ENCODE data around the gene PNMA8A.

PNMA8A gene

DNA sequence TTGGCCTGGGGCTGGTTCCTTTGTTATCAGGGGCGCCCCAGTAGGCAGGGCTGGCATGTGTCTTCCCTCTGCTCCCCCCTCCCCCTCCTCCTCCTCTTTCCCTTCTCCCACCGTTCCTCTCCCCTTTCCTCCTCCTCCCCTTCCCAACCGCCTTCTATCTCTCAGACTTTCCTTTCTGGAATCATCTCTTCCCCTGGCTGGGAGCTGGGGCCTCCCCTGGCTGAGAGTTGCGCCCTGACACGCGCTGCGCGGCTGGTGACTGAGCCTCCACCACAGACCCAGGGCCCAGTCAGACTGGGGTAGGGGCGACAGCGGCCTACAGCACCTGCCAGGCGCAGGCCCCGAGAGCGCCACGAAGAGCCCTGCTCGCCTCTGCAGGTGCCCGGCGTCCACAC lies 21.5 kb upstream of the PNMA8A start:
- no peak for DNase-seq (ENCODE audit: low read depth, low spot score)

DNA sequence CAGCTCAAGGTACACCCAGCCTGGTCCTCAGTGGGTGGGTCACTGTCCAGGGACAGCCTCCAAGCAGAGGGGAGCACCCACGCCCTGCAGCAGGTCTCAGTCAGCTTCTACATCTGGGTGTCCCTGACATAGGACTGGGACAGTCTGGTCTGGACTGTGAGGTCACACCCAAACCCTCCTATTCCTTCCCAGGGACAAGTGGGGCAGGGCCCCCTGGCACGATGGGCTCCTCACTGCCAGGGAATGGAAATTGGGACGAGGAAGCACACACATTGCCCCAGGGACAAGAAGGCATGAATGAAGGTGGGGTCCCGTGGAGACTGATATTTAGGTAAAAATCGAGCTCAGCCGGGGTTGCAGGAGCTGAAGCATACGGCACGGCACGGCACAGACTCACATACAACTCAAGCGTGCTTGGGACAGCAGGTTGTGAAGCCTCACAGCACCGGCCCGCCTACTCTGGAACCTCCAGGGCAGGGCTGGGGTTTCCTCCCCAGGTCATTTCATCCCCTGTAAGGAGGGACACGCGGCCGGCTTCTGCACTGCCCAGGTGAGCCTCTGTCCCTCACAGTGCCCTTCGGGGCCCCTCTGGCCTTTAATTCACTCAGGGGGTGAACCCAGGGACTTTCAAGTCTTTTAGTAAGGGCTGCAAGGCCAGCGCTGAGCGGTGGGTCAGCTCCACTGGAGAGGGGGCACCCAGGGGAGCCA lies 20.8 kb upstream of the PNMA8A start:
- no peak for DNase-seq (ENCODE audit: low read depth, low spot score)

DNA sequence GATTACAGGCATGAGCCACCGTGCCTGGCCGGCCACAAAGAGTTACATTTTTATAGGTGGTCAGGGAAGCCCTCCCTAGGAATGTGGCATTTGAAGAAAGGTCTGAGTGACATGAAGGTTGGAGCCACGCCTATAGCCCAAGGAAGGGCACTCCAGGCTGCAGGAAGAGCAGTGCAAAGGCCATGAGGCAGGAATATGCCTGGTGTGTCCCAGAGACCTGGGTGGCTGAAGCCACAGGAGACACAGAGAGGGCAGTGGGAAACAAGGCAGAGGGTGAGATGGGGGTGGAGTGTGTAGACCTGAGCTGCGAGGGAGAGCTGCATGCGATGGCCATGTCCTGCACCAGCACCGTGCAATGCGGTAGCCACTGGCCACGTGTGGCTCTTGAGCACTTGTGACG lies 19.4 kb upstream of the PNMA8A start:
- DNase-seq (ENCODE audit: low read depth, low spot score): no peak

DNA sequence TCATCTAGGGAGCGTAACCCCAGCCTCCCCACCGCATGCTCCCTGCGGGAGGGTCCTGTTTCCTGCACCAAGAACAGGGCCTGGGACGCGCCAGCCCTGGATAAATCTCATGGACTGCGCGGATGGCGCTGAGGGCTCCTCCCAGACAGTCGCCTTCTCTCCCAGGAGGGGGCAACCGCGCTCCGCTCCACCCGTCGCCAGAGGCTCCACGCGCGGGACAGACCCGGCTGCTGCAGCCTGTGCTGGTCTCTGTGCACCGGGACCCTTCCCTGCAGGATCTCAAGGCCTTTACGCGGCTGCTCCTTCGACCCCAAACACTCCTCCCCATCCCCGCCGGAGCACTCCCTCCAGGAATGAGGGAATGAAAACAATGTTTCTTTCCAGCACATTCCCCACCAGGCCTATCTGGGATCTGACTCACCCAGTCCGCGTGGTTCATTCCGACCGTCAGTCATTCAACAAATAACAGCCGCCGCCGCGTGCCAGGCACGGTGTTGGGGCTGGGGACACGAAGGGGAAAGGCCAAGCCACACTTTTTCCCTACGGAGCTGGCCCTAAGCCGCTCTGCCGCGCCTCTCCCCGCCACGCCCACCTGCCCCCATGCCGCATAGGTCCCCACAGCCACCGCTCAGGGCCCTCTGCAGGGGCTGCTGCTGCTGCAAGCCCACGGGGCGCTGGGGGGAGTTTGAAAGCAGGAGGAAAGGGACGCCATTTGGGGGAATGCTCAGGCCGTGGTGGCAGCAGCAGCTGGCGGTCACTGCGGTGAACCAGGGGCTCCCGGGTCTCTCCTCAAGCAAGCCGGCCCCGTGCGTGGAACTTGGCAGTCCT lies 18.3 kb upstream of the PNMA8A start:
- DNase-seq (ENCODE audit: low read depth, low spot score): no peak

DNA sequence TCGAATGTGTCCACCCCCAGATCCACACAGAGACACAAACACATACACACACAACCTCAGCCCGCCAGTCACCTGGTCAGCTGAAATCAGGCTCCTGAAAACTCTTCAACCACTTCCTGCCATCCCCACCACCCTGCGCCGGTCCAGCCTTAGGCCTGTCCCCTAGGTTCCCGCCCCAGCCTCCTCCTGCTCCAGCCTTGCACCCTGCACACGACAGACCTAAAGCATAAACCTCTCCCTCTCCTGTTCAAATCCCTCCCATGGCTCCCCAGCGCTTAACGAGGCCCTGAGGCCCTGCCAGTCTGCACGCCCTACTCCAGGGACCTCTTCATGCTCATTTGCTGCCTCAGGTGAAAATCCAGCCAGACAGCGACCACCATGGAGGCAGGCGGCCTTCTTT lies 17.2 kb upstream of the PNMA8A start:
- DNase-seq (ENCODE audit: low read depth, low spot score): no peak

DNA sequence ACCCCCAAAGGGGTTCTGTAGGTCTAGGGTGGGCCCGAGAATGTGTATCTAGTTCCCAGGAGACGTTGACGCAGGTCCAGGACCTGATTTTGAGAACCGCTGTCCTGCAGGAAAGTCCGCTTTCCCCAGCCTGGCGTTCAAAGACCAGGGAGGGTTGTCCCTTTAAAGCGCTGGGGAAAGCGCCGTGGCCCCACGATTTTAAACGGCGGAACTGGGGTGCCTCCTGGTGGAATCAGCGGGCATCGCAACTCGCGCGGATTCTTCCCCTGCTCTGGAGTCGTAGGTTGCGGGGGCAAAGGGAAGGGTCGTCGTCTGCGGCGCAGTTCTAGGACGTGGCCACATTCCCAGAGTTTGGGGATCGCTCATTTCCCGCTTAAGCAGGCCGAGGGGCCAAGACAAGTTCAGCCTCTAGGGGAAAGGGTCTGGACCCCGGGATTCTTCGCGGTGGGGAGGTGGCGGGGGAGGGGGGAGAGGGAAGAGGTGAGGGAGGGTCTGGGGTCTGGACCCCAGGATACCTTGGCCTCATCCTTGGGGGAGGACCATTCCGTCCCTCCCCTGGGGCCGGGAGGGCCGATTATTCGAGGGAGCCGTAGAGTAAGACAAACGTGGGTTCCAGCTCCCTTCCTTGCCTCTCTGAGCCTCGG lies 16.6 kb upstream of the PNMA8A start:
- DNase-seq (ENCODE audit: low read depth, low spot score): peak; percentile 58

DNA sequence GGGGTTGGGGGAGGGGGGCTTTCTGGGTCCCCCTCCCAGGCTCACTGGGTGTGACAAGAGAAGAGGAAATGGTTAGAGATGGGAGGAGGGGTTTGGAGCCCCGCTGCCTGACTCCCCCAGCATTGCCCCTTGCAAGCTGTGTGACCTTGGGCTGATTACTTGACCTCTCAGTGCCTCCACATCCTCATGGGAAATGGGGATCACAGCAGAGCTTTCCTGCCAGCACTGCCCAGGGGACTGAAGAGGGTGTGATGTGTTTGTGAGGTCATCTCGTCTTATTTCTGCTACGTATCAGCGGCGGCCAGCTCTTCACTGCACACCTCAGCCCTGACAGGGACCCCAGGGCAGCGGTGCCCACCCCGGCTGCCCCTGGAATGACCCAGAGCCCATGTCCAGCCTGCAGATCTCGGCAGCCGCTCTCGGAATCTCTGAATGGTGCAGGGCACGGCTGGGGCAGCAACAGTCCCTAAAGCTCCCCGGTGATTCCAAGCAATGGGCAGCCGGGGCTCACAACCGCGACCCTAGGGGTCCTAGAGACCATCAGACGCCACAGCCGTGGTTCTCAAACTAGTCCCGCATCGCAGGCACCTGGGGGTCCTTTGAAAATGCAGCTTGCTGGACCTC lies 15.9 kb upstream of the PNMA8A start:
- DNase-seq (ENCODE audit: low read depth, low spot score): no peak

DNA sequence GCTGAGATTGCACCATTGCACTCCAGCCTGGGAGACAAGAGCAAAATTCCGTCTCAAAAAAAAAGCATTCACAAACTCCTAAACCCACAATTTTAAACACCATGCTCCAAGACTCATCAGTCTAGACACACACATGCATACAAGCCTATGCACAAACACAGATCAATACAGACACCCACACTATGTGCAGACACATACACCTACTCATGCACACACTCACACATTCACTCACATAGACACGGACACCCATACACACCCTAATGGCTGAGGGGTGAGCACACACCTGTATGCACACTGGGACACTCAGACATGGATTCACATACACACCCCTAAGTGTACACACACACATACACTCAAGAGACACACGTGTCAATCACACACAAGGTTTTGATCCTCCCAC lies 15.0 kb upstream of the PNMA8A start:
- DNase-seq (ENCODE audit: low read depth, low spot score): no peak

DNA sequence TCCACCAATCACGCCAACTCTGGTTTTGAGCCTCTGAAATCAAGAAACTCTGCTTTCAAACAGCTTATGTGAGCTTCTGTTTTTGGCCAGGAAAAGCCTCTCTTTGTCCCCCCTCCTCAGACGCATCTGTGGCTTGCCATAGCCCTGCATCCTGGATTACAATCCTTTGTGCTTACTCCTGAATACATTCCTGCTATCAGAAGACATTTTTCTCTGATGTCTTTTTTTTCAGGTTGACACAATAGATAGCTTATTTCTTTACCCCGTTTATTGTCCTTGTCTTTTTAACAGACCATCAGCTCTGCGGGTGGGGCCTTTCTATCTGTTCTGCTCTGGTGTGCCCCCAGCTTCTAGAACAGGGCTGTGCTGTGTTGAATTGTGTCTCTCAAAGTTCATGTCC lies 13.3 kb upstream of the PNMA8A start:
- no peak for DNase-seq (ENCODE audit: low read depth, low spot score)

DNA sequence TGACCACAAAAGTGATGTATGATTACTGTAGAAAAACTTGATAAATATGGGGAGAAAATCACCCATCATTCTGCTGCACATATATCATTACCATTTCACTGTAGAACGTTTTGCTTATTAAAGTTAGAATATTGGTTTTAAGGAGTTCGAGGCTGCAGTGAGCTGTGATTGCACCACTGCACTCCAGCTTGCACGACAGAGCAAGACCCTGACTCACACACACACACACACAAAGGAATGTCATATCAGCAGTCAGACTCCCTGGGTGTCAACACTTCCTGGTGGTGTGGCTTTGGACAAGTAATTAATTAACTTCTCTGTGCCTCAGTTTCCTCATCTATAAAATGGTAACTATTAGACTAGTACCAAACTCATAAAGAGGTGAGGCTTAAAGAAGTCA lies 11.3 kb upstream of the PNMA8A start:
- DNase-seq (ENCODE audit: low read depth, low spot score): no peak

DNA sequence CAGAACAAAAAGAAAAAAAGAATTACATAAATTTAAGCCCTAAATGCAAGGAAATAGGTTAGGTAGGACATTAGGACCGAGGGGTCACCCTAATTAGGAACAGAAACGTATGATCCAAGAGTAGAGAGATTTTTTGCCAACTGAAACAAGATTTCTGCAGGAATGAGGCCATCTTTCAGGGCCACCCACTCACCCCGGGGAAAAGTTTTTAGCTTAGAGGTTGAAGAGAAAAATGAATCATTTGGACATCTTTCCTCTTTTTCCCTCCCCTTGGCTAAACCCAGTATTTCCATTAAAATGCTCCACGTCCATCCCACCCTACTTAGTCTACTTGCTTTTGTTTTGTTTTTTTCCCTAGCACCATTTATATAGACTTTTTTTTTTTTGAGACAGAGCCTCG lies 10.6 kb upstream of the PNMA8A start:
- no peak for DNase-seq (ENCODE audit: low read depth, low spot score)

DNA sequence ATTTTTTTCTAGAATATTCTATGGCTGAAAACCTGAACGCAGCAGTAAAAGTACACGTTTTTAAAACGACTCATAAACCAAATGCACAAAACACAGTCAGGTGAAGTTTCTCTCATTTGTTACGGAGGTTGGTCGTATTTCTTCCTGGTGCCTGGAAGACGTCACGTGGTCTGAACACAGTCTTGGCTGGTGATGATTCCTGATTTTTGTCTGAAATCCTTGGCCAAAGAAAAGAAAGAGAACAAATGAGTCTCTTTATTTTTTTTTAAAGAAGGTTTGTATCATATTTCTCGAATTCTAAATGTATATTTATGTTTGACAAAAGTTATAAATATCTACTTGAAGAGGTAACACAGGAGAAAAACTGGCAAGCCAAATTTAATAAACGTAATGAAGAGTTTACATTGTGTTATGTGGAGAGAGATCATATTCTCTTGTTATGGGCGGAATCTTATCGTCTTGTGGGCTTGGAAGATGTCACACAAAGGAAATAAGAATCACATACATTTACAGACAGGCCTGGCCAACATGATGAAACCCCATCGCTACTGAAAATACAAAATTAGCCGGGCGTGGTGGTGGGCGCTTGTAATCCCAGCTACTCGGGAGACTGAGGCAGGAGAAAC lies 10.0 kb upstream of the PNMA8A start:
- no peak for DNase-seq (ENCODE audit: low read depth, low spot score)

DNA sequence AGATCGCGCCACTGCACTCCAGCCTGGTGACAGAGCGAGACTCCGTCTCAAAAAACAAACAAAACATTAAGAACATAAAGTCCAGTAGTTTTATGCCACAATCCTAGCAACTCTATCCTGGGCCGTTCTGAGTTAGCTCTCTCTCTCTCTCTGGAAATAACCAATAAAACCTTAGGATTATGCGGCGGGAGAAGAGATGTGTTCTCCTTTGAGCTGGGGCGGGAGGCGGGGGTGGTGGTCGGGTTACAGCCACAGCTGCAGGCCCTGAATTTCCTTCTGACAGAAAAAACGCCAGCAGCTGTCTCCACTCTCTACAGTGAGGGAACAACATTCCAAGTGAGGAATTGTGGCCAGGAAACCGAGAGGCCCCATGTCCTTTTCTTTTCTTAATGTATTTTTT lies 9.1 kb upstream of the PNMA8A start:
- no peak for DNase-seq (ENCODE audit: low read depth, low spot score)

DNA sequence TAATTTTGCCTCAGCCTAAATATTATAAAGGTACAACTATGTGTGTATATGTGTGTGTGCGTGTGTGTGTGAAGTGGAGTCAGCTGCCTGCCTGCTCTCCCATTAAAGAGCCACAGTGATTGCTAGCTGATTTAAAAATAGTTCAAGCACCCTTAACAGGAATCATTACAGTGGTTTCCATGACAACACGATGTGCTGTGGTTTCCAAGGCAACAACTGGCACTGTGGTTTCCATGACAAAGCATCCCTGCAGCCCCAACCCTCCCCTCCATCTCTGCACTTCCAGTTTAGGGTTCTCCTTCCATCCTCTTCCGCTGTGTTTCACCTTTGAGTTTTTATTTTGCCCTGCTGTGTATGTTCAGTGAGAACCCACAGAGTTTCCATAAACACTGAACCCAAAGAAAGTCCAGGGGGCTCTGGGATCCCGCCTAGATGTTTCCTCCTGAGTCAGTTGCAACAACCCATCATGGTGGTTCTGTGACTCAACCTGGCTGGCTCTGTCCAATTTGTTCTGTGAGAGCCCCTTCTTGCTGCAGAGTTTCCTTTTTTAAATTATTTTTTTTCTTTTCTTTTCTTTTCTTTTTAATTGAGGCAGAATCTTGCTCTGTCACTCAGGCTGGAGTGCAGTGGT lies 7.1 kb upstream of the PNMA8A start:
- no peak for DNase-seq (ENCODE audit: low read depth, low spot score)

DNA sequence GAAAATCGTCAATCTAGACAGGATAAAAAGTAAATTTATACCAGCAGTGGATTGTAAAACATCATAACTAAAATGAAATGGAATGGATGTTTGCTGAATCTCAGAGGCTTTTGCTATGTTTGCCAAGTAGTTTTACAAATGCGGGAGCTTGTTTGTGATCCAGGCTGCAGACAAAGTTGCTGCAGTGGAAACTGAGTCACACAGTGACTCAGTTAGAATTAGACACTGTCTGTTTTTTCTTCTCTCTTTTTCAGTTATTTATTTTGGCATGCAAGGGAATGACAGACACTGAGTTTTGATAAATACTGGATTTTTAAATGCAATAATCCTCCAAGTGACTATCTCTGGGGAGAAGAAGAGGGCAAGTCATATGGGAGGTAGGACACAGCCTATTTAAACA lies 4.6 kb upstream of the PNMA8A start:
- no peak for DNase-seq (ENCODE audit: low read depth, low spot score)

DNA sequence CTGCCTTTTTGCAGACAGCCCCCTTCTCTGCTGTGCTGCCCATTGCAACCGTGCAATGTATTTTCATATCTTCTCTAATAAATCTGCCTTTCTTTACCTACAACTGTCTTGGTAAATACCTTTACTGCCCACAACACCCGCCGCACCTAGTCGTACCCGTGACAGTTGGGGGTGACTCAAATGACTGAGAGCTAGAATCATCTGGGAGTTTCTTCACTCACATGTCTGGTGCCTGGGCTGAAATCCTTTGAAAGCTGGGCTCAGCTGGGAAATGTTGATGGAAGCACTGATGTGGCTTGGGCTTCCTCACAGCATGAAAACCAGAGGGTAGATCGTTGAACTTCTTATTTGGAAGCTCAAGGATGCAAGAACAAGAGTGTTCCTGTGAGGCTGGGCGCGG lies 2.8 kb upstream of the PNMA8A start:
- DNase-seq (ENCODE audit: low read depth, low spot score): no peak

DNA sequence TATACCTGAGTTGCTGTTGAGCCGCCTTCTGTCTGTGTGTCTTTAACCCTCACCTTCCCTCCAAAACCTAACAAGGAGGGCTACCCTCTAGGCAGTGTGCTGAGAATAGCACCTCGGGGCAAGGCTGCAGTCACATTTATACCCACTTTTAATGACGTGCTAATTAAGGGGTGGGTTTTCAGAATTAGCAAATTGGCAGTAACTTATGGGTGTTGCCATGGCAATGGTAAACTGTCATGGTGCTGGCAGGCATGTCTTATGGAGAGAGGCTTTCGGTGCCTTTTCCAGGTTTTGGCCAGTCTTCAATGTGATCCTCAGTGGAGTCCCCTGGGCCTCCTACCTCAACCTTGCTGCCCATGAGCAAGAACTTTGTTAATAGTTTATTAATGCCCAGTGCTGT lies 1.2 kb upstream of the PNMA8A start:
- DNase-seq (ENCODE audit: low read depth, low spot score): no peak

DNA sequence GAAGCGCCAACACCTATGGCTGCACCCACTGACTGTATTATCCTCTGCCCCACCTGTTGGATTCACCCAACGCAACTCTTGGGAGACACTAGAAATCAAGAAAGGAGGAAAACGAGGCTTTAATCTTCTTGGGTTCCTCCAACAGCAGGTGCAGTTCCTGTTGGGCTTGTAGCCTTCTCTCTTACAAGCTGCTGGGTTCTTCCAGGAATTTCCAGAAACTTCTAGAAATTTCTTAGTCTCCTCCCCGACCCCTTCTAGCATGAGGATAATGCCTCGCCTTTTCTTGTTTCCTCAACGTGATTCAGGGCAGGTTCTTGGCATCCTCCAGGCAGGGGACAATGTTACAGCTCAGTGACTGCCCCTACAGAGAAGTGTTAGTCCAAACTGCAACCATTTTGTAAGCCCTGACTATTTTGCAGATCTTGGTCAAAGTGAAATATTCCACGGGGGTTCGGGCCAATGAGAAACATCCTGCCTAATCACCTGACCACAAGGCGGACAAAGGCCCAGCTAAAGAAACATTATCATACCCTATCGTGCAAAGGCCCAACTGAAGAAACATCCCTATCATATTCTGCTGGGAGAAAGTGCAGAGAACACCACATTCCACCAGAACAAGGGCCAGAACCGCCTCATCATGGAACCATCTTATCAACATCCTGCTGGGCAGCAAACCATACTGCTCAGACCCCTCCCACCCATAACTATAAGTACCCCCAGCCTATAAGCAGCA lies 614 bp upstream of the PNMA8A start:
- DNase-seq (ENCODE audit: low read depth, low spot score): no peak

DNA sequence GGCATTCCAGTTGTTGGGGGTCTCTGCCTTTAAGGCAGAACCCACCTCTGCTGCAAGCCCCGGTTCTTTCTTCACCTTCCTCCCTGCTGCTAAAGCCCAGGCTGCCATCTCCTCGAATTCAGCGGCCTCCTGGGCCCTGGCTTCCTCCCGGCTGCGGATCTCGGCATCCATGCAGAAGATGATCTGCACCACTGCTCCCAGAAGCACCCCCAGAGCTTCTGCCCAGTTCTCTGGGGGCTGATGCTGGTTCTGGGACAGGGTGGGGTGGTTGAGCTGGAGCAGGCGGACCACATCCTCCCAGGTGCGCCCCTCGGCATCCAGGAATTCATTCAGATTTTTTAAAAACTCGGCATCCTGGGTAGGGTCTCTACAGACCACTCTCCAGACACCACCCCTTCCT lies 987 bp downstream of the PNMA8A start:
- no peak for DNase-seq (ENCODE audit: low read depth, low spot score)

DNA sequence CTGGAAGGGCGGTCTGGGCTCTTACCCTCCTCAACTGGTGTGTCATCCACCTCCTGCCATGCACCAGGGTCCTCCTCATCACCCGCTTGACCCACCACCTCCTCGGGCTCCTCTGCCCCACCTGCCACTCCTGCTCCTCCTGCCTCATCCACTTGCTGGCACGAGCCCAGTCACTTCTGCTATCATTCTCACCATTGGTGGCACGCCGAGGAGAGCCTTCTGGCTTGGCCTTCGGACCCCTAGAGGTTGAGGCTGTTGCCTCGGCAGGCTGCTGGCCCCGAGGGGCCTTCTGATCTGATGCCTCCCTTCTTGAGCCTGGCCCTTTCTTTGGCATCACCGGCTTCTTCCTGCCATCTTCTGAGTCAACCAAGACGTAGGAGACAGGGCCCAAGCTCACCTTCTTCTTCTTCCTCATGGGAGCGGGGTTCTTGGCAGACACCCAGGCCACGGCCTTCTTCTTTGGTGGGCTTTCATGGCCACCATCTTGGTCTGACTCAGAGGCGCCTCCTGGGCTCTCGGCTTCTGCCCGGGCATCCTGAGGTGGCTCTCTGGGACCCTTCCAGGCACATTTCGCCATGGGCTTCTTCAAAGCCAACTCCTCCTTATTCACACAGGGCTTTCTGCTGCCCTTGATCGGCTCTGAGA lies 1.7 kb downstream of the PNMA8A start:
- no peak for DNase-seq (ENCODE audit: low read depth, low spot score)
